GM12891 (cell line): ENCODE data around the gene ACSM6.
A peak's percentile ranks its signal among the peaks of the same experiment; 100 is the strongest.

Experiments used
- DNase-seq: peaks from one replicate; pipeline ENCODE4 v3.0.0; 2011; ENCODE audit warnings: low spot score; ENCODE audit not compliant: insufficient read length
- FAIRE-seq: peaks from 2 replicates; lab custom pipeline; 2011; peaks lifted over from hg19 to GRCh38; lab: Jason Lieb, UNC
- PAX5 ChIP-seq: IDR thresholded peaks from 2 replicates; pipeline ENCODE4 v1.6.1; 2011; ENCODE audit warnings: low read length, moderate library complexity, mild to moderate bottlenecking; ENCODE audit not compliant: insufficient read depth, severe bottlenecking
- POLR2A ChIP-seq: IDR thresholded peaks from 2 replicates; pipeline ENCODE4 v1.6.1; 2011; ENCODE audit warnings: low read depth, low read length, control low read depth
- POLR2AphosphoS5 ChIP-seq: IDR thresholded peaks from 2 replicates; pipeline ENCODE4 v1.6.1; 2011; ENCODE audit warnings: low read depth, low read length, control low read depth
- POU2F2 ChIP-seq: IDR thresholded peaks from 2 replicates; pipeline ENCODE4 v1.6.1; 2011; ENCODE audit warnings: low read depth, mild to moderate bottlenecking, control low read depth, low read length, moderate library complexity
- SPI1 ChIP-seq: IDR thresholded peaks from 2 replicates; pipeline ENCODE4 v1.6.1; 2011; ENCODE audit warnings: low read depth, low read length, control low read depth
- TAF1 ChIP-seq: IDR thresholded peaks from 2 replicates; pipeline ENCODE4 v1.6.1; 2011; ENCODE audit warnings: low read depth, low read length, control low read depth

Gene ACSM6

DNA sequence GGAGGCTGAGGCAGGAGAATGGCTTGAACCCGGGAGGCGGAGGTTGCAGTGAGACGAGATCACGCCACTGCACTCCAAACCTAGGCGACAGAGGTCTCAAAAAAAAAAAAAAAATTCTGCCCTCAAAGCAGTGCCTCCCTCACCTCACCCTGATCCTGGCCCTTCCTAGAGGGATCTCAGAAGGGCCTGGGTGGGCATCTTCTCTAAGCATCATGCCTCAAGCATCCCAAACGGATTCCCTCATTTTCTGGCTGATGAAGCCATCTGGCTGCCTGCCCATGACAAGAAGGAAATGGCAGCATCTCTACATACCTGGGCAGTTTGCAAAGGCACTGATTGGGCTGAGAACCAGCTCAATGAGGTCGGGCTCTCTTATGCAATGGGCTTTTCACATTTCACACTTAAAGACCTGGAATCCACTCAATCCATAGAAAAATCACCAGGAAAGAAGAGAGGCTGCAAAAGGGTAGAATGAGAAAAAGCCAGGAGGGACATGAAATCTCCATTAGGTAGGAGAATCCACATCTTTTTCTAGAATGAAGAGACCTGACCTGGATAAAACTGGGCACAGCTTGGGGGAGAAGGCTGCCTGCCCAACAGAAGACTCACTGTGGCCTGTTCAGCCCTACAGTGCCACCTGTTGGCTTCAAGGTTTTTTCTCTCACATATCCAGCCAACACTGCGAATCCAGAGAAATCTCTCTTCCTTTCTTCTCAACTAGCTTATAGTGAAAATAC is 48.7 kb downstream of the ACSM6 start:
- TF ChIP-seq POU2F2 (no peak), PAX5 (no peak), TAF1 (no peak), POLR2AphosphoS5 (no peak), POLR2A (no peak; the same call in 1 of the 2 replicates), SPI1 (no peak)
- no peak for FAIRE-seq
- DNase-seq = no peak

DNA sequence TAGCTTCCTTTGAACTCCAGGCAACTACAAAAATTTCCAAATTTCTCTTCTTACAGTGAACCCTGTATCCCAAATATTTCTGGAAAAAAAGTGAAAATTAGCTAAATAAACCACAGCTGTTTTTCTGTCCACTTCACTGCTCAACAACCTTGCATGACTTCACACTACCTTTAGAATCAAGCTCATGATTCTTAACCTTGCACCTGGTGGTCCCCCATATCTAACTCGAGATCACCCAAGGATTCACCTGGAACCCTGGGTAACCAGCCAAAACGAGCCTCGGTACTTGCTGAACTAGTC is 49.2 kb downstream of the ACSM6 start:
- TF ChIP-seq SPI1 (no peak), POU2F2 (no peak), POLR2A (no peak), PAX5 (no peak), TAF1 (no peak), POLR2AphosphoS5 (no peak)
- DNase-seq = no peak
- no peak for FAIRE-seq

DNA sequence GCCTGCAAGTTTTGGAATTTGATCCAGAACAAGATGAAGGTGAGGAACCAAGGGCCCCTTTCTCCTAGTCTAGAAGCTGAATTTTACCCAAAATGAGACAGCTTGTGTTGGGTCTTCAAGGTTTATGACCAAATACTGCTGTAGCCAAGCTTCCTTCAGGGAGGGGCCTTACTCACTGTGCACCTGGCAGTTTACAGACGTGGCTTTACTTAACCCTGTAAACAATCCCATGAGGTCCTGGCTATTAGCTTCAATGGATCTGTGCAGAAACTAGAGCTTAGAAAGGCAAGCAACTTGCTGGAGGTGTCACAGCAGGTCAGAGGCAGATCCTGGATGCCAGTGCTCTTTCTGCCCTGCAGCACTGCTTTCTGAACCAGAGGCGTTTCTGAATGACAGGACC is 50.1 kb downstream of the ACSM6 start:
- DNase-seq (no peak), FAIRE-seq (no peak)
- TF ChIP-seq POLR2A (no peak), TAF1 (no peak), PAX5 (no peak), POLR2AphosphoS5 (no peak), POU2F2 (no peak), SPI1 (no peak)

DNA sequence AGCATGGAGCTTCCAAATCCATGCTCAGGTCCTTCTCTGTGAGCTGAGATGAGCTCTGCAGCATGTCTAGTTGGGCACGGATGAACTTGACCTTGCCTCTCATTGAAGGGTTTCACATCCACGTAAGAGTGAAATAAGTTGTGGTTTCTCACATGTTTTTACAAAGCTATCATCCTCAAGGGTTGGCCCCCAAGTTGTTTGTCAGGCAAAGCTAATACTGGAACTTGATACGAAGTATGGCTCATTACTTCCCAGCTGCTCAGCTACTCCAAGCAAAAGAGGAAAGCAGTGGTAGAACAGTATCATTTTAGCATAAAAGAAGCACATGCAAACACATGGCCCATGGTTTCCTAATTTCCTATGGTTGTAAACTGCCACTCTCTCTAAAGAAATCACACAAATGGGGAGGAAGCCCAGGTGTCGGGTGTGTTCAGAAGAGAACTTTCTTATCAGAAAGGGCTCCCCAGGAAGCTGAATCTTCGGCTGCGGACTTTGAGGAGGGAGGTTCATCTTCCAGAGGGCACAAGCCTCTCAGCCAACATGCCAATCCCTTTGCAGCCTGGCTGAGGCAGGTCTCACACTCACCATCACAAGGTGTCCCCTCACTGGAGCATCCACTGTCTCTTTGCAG is 51.5 kb downstream of the ACSM6 start:
- no peak for DNase-seq

DNA sequence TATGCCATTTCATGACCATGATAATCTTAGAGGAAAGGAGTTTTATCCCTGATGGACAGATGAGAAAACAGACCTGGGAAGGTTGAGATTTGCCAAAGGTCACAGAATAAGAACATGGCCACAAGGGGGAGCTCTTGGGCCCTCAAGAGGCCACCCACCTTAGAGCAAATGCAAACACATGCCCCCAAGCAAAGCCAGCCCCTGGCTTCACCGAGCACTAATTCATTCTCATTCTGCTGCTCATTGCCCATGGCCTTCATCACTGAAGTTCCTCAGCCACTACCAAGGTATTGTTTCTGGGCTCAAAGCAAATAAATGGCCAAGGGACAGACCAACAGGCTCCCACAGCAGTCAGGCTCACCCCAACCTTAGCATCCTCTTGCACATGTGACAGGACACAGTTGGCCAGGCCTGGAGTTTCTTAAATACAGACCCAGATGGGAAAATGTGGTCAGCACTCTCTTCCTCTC is 52.6 kb downstream of the ACSM6 start:
- FAIRE-seq = peak; percentile 80
- DNase-seq = no peak
- TF ChIP-seq POU2F2 (0 out of 2 replicates have a peak, but pooled peaks have one; percentile 54), POLR2AphosphoS5 (no peak)

More for the DNA sequence above, 51.5 kb downstream of the ACSM6 start:
- TF ChIP-seq POLR2A (no peak), TAF1 (no peak), SPI1 (peak; percentile 19; the same call in 1 of the 2 replicates), PAX5 (no peak)
- peak; percentile 96 for FAIRE-seq

DNA sequence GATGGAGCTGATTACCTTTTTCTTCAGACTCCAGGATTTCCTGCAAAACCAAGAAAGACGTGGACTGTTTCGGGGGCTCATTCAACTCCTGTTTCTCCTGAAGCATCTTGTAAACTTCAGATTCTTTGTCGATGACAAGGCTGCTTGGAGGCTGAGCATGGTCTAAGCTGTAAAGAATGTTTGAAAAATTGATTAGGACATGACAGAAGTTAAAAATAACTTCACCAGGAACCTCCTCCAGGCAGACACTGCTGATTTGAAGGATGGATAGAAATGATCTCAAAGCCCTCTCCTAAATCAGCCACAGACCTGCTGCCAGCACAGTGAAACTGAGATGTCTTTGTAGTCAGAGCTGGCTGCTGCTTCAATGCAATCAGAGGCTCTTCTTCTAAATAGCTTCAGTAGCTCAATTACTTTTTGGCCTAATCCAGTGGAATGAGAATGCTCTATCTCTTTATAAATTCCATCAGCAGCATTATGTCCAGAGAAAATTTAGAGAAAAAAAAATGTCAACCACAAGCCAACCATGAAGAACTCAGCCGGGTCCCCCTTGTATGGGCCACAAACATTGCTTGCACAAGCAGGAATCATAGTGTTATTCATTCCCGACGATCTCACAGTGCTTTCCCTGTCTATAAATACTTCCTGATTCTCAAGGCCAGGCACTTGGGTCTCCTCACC is 53.3 kb downstream of the ACSM6 start:
- DNase-seq (no peak), FAIRE-seq (no peak)
- TF ChIP-seq TAF1 = no peak
- TF ChIP-seq POLR2AphosphoS5 = no peak
- no peak for TF ChIP-seq POU2F2
- TF ChIP-seq POLR2A = no peak
- no peak for TF ChIP-seq SPI1
- TF ChIP-seq PAX5 = no peak

DNA sequence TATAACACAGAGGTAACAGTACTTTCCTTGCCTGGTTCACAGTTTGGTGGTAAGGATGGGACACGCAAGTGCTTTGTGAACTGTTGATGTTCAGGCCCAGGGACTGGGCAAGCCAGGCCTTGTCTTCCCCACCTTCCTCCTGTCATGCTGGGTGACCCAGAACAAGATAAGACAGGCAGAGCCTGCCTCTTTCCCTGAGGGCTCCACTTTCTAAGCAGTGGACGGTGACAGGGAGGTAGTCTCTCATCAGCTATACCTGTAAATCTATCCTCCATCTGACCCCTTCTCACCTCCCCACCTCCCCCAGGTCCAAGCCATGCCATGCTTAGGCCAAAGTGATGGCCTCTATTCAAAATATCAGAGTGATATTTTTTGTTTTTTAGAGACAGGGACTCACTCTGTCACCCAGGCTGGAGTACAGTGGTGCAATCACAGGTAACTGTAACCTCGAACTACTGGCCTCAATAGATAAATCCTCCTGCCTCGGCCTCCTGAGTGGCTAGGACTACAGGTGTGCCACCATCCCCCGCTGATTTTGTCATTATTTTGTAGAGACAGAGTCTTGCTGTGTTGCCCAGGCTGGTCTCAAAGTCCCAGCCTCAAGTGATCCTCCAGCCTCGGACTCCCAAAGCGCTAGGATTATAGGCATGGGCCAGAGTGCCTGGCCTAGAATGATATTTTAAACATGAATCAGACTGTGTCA is 54.0 kb downstream of the ACSM6 start:
- TF ChIP-seq SPI1 (no peak), PAX5 (no peak), POLR2A (no peak), POU2F2 (no peak), POLR2AphosphoS5 (no peak), TAF1 (no peak)
- FAIRE-seq (no peak), DNase-seq (no peak)

DNA sequence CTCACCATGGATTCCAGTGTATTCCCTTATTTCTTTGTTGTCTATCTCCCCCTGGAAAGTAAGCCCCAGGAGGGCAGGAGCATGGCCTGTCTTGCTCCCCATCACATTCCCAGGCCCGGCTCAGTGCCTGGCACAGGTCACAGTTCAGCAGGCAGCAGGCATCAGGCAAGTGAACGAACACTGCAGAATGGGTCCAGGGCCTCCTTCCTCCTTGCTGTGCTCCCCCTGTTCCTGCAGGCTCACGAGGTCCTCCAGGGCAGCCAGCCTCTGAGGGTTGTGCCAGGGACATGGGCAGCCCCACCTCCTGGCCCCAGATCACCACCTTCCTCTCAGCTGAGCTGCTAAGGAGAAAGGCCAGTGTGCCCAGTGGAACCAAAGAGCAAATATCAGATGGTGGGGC is 55.0 kb downstream of the ACSM6 start:
- FAIRE-seq (no peak), DNase-seq (no peak)
- no peak for TF ChIP-seq PAX5
- no peak for TF ChIP-seq POLR2AphosphoS5
- TF ChIP-seq TAF1 = no peak
- no peak for TF ChIP-seq SPI1
- TF ChIP-seq POU2F2 = no peak
- no peak for TF ChIP-seq POLR2A

DNA sequence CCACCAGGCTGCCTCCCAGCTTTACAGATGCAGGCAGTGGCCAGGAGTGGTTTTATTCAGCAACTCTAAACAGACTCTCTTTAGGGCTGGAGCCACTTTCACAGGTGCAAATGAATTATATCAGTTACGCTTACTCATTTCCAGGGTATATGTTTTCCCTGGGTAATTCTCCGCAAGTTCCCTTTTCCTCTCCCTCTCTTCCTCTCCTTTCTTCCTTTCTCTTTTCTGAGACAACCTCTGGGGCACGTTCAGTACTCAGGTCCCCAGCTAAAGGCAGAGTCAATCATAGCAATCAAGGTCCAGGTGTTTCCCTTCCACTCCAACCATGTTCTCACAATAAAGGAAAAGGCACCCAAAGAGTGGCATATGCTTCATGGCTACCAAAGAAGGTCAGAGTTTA is 55.4 kb downstream of the ACSM6 start:
- TF ChIP-seq PAX5 (no peak), POU2F2 (no peak)
- DNase-seq = no peak
- FAIRE-seq = no peak

DNA sequence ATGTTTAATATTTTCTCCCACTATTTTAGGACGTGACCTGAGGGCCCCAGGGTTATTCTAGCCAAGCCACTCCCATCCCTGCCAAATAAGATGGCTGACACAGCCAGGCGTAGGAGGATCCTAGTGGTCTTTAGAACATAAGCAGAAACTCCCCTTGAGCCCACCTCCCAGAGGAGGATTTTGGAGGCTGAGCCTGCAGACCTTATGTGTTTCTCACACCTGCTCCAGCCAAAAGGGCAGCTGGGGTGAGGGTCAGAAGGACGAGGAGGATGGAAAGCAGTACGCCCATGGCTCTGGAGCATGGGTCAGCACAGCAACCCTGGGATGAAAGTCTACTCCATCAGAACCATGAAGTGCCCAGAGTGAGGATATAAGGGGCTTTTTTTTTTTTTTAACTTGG is 56.8 kb downstream of the ACSM6 start:
- DNase-seq (no peak), FAIRE-seq (no peak)
- TF ChIP-seq TAF1 (no peak), SPI1 (no peak), PAX5 (no peak), POU2F2 (no peak), POLR2A (no peak), POLR2AphosphoS5 (no peak)
